Hematopoietic multipotent progenitor cell treated with erythropoietin and hydrocortisone succinate and interleukin-3 and kit ligand, for 4 days (in vitro differentiated cells): ENCODE results near the gene USH2A.
A peak's percentile ranks its signal among the peaks of the same experiment; 100 is the strongest.

Source experiments
- DNase-seq: peaks from one replicate; pipeline ENCODE4 v3.0.0-alpha.2; 2015

Gene USH2A

DNA sequence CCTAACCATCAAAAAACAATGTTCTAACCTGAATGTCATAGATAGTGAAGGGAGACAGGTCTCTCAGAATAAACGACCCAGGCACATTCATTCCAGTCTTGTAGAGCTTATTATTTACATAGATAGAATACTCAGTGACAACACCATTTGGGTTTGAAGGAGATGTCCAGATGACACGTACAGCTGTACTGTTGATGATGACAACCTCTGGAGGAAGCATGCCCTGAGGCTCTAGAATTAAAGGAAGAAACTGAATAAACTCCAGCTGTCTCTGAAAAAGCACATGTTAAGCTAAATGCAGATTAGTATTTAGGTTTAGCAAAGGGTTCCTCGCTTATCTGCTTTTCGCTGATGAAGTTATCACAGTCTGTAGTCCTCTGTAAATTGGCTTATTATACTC lies 579.0 kb downstream of the USH2A start:
- DNase-seq, result no peak

DNA sequence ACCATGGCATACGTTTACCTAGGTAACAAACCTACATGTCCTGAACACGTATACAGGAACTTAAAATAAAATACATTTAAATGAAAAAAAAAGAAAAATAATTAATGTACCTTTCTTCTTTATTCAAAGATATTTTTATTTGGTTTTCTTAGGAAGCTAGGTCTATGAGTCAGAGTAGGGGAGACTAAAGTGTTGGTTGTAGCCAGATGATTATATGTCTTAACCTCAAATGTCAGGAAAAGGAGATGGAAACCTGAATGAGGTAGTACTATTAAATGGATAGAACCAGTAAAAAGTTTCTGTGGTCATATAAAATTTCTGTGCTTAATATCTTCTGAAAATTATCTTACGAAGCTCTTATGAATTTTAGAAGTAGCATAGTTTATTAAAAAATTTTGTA lies 580.3 kb downstream of the USH2A start:
- DNase-seq, result no peak

DNA sequence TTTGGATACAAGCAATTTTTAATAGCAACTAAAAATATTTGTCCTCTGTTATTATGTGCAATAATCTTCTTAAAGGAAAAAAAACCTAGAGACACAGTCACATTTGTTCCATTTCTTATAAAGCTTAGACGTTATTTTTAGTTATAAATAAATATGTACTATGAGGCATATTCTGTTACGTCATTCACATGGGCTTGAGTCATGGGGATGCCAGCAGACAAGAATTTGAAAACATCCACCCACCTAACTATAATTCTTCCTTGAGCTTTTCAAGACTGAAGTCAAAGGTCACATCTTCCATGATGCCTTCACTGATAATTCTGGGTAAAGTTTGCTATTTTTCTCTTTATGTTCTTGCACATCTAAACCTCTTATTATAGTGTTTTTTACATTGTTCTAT lies 587.3 kb downstream of the USH2A start:
- no peak for DNase-seq

DNA sequence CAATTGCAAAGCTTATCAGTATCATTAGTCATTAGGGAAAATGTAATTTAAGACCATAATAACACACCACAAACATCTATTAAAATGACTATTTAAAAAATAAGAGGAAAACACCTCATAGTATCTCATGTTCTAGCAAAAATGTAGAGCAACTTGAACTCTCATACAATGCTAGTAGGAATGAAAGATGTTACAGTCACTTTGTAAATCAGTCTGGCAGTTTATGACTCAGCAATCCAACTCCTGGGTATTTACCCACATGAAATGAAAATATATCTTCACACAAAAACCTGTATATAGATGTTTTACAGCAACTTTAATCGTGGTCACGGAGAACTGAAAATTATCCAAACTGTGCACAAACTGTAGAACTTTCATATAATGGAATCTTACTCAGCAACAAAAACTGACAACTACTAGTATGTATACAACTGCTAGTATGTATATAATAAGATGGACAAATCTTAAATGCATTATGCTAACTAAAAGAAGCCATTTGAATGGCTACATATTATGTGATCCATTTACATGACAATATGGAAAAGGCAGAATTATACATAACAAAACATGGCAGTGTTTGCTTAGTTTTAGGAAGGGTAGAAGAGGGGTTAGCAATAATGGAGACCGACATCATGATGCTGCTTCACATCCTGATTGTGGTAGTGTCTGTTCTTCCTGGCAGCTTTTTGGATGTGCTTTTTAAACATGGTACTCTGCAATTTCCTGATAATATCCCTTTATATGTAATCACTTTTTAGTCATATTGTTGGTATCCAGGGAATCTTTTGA lies 589.1 kb downstream of the USH2A start:
- no peak for DNase-seq

DNA sequence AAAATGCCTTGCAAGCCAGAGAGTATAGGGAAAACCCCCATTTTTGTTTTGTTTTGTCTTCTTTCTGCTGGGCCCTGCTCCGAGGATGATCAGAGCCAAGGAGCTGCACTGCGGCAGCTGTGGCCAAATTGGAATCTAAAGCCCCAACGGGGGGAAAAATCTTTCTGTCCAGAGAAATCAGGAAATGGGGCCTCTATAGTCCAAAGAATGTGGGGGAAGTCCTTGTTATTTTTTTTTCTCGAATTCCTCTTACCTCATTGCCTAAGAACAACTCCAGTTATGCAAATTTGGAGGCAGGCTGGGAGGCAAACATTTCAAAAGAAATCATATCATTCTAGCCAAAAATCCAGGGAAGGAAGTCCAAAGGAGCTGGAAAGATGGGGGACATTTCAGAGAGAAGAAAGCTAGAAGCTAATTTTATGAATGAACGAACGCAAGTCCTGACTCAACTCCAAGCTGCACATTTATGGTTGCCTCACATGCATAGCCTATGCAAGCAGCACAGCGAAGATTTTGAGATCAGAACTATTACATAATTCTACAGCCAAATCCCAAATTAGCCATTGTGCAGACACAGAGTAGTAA lies 592.9 kb downstream of the USH2A start:
- no peak for DNase-seq

DNA sequence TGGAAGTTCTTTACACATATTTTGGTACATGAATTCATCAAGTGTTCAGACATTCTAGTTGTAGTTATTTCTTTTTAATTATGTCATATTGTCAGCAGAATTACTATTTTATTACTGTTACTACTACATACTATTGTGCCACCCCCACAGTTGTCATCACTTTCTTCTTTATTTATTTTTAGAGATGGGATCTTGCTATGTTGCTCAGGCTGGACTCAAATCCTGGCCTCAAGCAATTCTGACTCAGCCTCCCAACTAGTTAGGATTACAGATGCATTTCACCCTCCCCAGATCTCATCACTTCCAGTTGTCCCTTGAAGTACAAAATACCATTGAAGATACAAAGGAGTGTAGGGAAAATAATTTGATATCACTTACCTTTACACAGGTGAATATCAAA lies 598.2 kb downstream of the USH2A start:
- DNase-seq, result no peak

DNA sequence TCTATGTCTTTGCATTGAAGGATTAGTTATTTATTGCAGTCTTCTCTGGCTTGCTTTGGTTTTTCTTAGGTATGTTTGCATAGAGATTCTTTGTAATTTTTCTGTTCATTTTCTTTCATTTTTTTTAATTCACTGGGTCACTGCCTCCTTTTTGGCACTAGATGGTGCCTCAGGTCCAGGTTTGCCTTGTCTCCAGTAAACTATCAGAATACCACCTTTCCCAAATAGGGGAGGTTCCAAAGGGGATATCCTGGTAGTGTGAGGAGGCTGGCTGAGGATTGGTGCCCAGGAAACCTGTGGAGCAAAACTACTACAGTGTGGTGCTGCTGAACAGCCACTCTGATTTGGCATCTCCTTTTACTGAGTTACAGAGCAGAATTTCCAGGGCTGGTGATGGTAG lies 599.0 kb downstream of the USH2A start:
- no peak for DNase-seq

DNA sequence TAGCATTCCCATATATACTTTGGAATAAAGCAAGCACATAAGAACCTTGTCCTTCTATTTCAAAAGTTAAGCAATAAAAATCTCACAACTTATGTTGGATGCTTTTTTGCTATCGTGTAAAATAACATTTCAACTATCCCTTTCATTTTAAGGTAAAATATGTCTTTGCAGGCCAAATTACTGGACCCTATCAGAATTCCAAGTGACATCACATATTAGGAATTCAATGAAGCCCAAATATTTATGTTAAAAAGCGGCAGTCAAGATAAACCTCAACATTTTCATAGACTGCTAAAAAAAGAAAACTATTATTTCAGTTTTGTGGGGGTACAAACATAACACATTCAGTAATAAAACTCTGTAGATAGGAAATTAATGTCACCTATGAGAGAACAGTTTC lies 604.1 kb downstream of the USH2A start:
- no peak for DNase-seq

DNA sequence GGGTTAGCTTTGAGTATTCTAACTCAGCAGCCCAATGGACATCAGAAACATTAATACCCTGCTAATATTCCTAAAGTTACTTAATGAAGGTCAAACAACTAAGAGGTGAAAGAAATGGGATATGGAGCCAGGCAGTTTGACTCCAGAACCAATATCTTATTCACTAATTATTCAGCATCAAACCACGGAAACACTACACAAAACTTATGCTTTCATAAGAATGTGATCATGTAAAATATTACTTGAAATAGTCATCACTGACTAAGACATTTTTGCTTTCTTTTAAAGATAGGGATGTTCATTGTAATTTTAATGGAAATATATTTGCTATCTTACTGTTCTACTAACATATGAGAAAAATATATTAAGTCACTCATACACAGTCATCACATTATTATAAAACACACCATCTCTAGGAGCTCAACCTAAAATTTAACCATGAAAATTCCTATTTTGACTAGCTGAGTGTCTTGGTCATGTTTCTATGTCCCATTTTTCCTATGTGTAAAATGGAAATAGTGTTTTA lies 615.3 kb downstream of the USH2A start:
- no peak for DNase-seq

DNA sequence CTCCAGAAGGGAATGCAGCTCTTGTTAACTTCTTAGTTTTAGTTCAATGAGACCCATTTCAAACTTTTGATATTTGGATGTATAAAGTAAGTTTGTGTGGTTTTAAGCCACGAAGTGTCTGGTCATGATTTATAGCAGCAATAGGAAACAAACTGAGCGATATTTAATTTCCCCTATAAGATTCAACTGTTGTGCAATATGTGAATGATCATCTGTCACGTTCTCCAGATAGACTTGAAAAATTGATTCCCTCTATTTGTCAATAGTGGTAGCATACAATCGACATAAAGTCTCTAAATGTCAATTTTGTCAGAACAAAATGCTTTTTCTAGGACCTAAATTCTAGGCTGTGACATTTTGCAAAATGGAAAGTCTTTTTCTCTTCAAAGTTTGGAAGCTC lies 616.0 kb downstream of the USH2A start:
- no peak for DNase-seq

DNA sequence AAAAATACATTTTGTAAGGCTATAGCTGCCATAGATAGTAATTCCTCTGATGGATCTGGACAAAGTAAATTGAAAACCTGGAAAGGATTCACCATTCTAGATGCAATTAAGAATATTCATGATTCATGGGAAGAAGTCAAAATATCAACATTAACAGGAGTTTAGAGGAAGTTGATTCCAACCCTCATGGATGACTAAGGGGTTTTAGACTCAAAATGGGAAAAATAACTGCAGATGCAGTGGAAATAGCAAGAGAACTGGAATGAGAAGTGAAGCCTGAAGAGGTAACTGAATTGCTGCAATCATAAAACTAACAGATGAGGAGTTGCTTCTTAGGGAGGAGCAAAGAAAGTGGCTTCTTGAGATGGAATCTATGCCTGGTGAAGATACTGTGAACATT lies 625.4 kb downstream of the USH2A start:
- DNase-seq, result no peak

DNA sequence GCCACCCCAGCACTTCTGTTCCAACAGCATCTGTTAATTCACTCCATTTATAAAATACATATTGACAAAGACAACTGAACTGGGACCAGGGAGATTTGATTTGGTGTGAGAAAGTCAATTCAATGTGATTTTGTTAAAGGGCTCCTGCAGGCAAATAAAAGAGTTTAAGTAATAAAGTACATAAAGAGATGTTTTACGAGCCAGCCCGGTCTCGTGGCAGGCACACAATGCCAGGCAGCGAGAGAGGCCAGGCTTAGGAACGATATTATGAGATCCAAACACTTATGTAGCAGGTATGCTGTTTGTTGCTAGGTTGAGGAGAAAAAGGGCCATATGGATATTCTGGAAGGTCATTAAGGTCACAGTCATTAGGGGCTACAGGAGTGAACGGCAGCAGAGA lies 629.1 kb downstream of the USH2A start:
- DNase-seq, result no peak

DNA sequence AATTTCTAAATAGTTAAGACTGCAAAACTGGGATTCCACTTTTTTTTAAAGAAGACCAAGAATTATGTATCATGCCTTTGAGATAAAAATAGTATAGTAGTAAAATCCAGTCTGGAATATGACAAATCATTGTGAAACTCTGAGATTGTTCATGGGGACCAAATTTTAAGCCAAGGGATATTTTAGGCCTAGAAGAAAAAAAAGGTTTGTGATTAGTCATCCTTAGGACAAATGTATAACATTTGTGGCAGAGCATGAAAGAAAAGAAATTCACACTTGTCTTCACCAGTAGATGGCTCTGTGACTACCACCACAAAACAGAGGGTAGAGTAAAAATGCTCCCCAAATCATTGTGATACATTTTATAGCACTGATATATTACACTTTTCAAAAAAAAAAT lies 630.1 kb downstream of the USH2A start:
- peak; percentile 10 for DNase-seq

DNA sequence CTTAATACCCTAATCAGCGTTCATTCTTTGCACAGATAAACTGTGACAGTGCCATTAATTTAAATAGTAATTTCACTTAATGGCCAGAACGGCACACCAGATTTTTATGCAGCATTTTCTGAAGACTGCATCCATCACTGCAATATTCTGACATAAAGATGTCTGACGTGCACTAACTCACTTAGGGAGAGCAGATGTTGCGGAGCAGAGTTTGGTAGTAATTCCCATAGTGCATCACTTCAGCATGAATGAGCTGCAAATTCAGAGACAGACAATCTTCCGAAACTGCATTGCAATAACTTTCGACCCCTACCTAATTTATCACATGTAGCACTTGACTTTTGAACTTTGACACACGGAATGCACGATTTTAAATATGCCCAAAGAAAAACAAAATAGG lies 630.8 kb downstream of the USH2A start:
- no peak for DNase-seq

DNA sequence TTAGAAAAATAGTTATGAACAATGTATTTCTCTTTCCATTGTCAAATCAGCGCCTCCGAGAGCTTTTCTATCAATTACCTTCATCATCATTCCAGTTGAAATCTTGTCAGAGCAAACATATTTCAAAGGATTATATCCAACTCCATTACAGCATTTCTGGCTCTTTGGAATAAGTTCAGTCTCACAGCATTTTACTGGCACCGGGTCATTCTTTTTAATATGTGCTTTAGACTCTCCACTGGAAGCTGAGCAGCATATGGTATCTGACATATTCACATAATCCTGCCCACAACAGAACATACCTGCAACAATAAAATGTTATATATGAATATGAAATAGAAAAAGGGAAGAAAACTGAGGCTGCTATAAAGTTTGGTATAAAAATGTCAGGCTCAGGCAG lies 633.3 kb downstream of the USH2A start:
- DNase-seq, result no peak

DNA sequence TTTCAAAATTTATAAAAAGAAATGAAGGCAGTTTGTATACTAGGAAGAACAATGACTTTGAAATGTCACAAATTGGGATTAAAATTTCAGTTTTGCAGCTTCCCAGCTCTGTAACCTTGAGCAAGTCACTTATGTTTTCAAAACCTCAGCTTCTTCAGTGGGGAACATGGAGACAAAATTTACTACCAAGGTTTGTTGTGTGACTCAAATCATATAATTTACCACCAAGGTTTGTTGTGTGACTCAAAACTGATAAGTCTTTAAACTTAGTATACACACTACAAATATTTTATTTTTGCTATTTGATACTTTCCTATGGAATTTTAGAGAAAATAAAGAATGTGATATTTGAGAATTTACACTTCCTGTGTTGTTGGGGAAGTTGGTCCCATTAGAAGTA lies 636.3 kb downstream of the USH2A start:
- no peak for DNase-seq

DNA sequence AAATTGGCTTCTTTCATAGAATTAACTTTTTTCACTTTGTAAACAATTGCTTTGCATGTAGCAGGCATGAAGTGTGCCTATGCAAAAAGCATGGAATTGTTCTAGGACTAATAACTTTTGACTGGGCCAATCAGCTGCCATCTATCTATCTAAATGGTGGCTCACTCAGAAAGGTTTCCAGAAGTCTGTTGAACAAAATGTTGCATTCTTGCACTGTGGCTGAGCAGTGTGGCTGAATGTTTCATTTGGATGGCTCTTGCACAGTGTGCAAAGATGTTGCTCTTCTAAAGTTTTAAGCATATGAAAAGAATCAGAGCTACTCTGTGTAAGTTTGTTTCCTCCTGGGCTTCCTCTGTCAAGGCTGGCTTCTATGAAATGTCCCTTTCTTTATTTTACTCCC lies 642.6 kb downstream of the USH2A start:
- no peak for DNase-seq

DNA sequence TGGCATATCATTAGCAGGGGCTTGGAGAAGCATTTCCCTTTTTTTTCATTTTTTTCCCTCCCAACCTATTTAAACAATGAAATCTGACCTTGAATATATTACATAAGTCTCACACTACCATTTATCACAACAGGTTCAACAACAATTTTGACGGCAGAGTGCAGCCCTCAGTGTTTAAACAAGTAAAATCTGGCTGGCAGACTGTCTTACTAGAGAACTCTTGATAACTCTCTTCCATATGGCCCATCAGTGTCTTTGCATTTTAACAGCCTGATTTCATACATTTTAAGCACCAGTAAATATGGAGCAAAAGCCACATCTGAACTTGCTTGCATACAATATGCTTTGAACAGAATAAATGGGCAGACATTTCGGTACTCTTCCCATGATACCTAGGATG lies 643.1 kb downstream of the USH2A start:
- no peak for DNase-seq

DNA sequence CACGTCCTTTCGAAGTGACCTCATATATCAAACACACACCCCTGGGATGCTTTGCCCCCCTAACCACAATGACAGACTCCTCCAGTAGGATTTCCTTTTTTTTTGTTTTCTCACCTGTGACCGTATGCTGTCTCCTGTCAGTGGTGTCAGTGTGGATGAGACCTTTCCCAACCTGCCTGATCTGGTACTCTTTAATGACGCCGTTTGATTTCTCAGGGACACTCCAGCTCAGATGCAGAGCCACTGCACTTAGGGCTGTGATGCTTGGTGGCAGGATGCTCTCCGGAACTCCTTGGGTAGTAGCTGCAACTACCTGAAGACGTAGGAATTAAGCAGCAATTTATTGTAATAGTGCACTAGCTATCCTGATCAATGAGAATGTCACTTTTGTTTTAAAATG lies 643.5 kb downstream of the USH2A start:
- DNase-seq, result no peak

DNA sequence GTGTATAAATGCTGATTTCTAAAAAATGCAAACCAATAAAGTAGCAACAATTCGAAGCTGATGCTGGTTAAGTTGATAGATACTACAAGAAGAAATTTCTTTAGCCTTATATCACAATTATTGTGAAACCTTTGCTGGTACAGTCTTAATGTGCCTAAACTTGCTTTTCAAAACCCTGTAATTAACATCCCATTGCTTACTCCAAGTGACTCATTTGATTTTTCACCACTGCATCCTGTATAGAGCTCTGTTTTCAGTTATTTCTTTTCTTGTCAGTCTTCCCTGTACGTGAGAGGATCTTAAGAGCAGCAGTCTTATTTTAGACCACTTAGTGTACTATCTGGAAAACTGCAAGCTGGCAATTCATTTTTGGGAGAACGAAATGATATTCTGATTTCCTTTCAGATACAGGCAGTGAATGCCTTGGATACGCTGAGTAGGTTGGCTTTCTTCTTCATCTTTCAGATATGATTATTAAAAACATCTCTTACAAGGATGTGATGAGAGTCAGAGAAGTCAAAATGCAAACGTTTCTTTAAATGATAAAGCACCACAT lies 645.8 kb downstream of the USH2A start:
- no peak for DNase-seq

DNA sequence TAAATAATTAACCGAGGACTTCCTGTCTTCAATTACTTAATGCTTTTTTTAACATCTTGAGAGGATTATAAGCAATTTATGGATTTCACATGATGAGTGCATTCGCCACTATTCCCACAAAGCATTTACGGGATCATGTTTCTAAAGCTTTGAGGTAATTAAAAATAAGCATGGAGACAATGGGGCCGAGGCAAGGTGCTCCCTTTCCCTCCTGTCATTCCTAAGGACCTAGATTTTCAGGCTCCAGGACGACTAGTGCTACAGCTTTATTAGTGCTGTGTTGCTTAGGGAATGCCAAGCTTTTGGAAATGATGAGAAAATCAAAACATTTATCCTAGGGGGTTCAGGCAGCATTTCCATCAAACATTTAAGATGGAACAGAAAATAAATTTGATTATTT lies 646.9 kb downstream of the USH2A start:
- no peak for DNase-seq

DNA sequence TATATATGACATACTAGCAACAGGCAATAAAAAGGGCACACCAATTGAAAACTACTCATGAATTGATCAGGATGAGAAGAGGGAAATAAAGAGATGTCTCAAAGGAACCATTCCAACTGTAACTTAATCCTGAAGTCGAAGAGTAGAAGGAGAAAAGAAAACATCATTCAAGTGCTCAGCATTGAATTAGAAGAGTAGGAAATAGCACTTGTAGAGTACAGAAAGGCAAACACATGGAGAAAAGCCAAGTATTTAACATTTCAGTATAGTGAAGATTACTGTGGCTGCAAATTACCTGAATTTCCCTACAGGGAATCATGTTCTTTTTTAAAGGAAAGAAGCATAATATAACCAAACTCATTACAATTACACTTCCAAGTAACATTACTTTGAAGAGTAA lies 651.1 kb downstream of the USH2A start:
- DNase-seq, result no peak

DNA sequence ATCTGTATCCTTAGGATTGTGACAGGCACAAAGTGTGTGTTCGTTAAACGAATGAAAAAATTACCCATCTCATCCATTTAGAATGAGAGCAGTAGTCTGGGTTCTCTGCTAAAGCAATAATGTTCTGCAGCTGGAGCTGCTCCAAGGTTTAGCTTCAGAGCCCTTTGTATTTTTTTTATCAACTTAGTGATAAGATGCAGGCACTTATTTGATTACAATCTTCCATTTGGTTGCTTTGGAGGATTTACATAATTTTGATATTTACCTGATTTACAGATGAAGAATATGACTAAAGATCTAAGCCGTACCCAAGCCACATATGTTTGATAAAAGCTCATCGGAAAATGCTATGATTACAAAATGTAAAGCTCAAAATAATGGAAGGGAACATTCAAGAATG lies 654.9 kb downstream of the USH2A start:
- no peak for DNase-seq

DNA sequence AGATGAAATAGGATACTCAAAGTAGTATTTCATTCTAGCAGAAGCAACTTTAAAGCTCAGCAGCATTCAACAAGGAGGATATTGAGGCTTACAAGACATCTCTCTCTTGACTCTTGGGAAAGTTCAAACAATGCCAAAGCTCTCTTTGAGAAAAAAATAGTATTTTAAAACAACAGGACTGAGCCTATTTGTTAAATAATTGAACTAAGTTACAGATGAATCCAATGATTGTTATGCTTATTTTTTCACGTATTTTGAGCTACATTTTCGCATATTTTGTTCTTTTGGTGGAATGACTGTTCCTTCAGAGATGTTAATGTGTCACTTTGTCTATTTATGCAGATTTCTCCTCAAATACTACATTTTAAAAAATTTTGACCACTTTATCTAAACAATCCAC lies 655.5 kb downstream of the USH2A start:
- no peak for DNase-seq

DNA sequence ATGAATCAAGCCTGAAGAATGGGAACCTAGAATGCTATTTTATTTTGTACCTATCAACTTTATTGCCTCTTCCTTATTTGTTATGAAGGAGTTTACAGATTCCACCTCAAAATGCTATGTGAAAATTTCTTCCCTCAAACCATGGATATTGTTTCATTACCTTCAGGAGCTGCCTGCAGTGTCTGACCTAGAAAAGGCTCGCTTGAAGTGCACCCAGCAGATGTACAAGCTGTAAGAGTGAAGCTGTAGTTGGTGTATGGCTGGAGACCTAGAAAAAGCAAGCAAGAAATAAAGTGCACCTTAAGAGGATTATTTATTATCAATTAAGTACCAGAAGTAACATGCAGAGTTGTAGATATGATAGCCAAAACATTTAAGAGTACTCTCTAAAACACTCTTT lies 656.7 kb downstream of the USH2A start:
- no peak for DNase-seq
